GM11168 (cell line): ENCODE results near the gene LRBA.
"Not testable (repeated sequence)": the region's sequence is repeated elsewhere in the genome, so short reads cannot be mapped to it uniquely, and the experiment has no call there.

Experiments
- in situ Hi-C: fragments of 300-500 bp; cut with MboI; formaldehyde crosslinking; loops from one replicate; pipeline ENCODE4 v1.12.0; 2022; ENCODE audit warnings: low sequenced_read_pairs; ENCODE audit not compliant: unreplicated experiment

The LRBA gene

DNA sequence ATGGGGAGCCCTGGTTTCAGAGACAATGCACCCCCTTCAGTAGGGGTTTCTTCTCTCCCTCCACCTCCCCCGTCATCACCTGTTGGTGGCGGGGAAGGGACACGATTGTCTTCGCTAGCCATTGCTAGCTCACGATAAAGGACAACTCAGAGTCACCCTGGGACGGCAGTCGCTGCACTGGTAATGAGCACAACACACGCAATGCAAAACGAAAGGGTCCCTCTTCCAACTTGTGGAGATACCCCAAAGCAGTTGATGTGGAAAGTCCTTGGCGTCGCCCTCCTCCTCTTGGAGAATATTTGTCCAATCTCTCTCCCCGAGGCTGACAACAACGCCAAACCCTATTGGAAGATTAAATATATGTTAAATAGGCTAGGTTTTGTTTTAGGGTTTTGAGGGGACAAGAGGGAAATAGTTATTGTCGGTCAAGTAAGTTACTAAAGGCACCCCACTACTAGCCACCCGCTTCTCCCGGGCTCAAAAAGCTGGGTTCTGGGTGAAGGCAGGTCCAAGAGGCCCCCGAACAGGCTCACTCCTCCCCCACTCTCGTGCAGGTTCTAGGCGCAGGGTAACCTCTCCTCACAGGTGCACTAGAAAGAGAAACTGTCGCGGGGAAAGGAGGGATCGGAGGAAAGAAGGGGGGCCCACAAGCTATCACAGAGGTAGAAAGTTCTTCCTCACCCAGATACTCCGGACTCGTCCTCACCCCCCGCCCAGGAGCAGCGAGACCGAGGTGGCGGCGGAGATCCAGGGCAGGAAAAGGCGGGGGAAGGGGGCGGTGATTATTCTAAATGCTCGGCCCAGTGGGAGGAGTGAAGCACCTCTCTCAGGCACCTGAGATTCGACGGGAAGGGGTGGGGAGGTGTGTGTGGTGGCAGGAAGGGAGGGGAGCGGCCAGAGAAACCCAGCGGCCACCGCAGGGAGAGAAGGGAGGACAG is at the start of gene LRBA:
LRBA (minus strand) TSS at position 764 of the 938 bp plus-strand sequence; CDS start at position 122, 642 bp downstream.
- in situ Hi-C loops: no loop called here

DNA sequence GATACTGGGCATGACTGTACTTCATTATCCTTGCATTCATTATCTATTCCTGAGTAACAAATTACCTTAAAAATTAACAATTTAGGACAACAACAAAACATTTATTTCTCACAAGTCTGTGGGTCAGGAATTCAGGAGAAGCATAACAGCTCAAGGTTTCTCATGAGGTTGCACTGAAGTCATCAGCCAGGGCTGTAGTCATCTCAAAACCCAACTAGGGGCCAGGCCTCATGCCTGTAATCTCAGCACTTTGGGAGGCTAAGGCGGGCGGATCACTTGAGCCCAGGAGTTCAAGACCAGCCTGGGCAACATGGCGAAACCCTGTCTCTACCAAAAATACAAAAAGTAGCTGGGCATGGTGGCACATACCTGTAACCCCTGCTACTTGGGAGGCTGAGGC is 48.1 kb upstream of the LRBA start:
- in situ Hi-C loops: not testable (repeated sequence)

DNA sequence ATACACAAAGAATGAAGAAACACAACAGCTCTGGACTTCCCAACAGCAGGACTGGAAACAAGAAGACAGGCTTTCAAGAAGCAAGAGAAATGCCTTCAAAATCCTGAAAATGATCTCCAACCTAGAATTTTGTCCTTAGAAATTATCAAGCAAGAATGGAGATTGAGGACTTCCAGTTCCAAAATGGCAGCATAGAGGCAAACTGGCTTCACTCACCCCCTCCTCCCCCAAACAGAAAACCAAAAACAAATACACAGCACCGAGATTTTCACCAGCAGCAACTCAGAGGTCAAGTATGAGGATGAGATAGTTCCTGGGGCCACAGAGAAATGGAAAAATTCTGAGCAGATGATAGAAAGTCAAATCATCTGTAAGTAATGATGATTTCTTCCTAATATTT is 40.5 kb upstream of the LRBA start:
- in situ Hi-C loops: no loop called here

GRCh38 chr4:151052785-151053184 is 37.7 kb upstream of the LRBA start:
- in situ Hi-C loops: no loop called here

GRCh38 chr4:151049430-151049884 is 34.4 kb upstream of the LRBA start:
- in situ Hi-C loops: no loop called here

GRCh38 chr4:151048913-151049312 is 33.8 kb upstream of the LRBA start:
- in situ Hi-C loops: no loop called here

GRCh38 chr4:151046609-151047008 is 31.5 kb upstream of the LRBA start:
- in situ Hi-C loops: no loop called here

DNA sequence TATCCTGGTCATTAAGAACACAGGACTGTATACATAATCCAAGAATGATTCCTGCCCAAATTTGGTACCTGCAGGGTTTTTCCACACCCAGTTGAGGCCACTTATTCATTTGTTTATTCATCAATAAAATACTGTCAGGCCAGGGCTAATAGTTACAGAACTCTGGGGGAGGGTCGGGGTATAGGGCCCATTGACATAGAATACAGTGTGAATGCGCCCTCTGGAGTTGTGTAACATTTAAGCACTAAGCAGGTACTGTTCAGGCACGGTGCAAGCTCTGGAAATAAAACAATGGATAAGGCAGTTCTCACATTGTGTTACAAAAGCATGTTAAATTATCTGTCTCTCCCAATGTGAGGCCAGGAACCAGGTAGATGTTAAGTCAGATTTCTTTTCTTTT is 30.8 kb upstream of the LRBA start:
- in situ Hi-C loops: no loop called here

DNA sequence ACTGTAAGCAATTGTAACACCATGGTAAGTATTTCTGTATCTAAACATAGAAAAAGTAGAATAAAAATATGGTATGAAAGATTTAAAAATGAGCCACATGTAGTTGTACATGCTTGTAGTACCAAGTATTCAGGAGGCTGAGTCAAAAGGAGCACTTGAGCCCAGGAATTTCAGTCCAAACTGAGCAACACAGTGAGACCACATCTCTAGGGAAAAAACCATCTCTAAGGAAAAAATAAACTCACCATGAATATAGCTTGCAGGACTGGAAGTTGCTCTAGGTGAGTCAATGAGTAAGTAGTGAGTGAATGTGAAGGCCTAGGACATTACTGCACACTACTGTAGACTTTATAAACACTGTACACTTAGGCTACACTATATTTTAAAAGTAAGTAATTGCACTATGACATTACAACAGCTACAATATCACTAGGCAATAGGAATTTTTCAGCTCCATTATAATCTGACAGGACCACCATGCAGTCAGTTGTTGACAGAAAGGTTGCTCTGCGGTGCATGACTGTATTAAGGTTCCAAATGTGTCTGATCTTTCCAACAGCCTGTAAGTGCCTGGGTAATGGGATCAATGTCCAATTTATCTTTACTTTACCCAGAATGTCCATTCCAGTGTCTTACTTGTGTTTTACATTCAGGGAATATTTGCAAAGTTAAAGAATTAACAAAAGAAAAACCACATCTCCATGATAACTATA is 28.9 kb upstream of the LRBA start:
- in situ Hi-C loops: no loop called here

GRCh38 chr4:151039733-151040132 is 24.6 kb upstream of the LRBA start:
- in situ Hi-C loops: no loop called here

- in situ Hi-C loops: no loop called here
Measured at GRCh38 chr4:151038452-151039157, 23.5 kb upstream of the LRBA start.

DNA sequence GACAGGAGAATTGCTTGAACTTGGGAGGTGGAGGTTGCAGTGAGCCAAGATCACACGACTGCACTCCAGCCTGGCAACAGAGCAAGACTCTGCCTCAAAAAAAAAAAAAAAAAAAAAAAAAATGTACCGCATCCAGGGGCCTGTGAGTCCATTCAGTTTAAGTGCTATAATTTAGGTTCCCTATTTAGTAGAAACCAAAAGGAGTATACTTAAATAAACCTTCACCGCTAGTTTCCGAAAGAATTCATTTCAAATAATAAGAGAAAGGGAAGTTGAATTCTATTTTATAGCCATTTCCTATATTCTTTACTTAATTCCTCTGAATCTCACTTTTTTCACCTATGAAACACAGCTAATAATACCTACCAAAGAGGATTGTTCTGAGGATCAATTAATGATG is 20.8 kb upstream of the LRBA start:
- in situ Hi-C loops: no loop called here

- in situ Hi-C loops: no loop called here
Measured at GRCh38 chr4:151035328-151035727, 20.2 kb upstream of the LRBA start.

- in situ Hi-C loops: no loop called here
Measured at GRCh38 chr4:151034829-151035228, 19.7 kb upstream of the LRBA start.

GRCh38 chr4:151031831-151032605 is 16.9 kb upstream of the LRBA start:
- in situ Hi-C loops: no loop called here

GRCh38 chr4:151029537-151029936 is 14.5 kb upstream of the LRBA start:
- in situ Hi-C loops: no loop called here

DNA sequence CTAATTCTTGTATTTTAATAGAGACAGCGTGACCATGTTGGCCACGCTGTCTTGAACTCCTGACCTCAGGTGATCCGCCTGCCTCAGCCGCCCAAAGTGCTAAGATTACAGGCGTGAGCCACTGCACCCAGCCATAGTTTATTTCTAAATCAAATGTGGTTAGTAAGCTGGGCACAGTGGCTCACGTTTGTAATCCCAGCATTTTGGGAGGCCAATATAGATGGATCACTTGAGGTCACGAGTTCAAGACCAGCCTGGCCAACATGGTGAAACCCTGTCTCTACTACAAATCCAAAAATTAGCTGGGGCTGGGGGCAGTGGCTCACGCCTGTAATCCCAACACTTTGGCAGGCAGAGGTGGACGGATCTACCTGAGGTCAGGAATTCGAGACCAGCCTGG is 13.9 kb upstream of the LRBA start:
- in situ Hi-C loops: not testable (repeated sequence)

DNA sequence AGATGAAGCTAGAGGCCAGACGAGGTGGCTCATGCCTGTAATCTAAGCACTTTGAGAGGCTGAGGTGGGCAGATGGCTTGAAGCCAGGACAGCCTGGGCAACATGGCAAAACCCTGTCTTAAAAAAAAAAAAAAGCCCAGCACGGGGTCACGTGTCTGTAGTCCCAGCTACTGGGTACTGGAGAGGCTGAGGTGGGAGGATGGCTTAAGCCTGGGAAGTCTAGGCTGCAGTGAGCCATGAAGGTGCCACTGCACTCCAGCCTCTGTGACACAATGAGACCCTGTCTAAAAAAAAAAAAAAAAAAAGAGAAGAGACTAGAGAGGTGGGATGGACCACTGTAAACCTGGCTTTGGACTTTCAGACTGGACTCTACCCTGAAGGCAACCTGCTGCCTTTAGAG is 10.7 kb upstream of the LRBA start:
- in situ Hi-C loops: no loop called here

- in situ Hi-C loops: no loop called here
Measured at GRCh38 chr4:151022586-151022985, 7.5 kb upstream of the LRBA start.
